Activated naive CD4-positive, alpha-beta T cell treated with anti-CD3 and anti-CD28 coated beads, Interleukin-2, amount 10 ng/mL, durations not matched to agents 5 hours and 36 hours (primary cell): Measurements from ENCODE around the gene ARFGAP3. TPM values are rescaled to one million over a fixed set of nuclear protein-coding genes. Genes with fewer than 3 reads are reported as not detected.

Experiments used
- total RNA-seq, 2 experiments: library from RNA; stranded (reverse); gene quantifications; one replicate each; pipeline ENCODE4 v1.2.3, GENCODE V29; 2021

Gene ARFGAP3
- total RNA-seq: 10 to 100 TPM; 42.1 to 42.4 TPM

GRCh38 chr22:42856865-42857704 lies at the start of gene ARFGAP3:
Gene ARFGAP3 (minus strand): TSS chr22:42857273. CDS start chr22:42857182, 91 bp downstream.

Other genes starting within 250 kb of the ARFGAP3 start
- 10 to 100 TPM; 73.8 to 74.5 TPM for gene POLDIP3, start 242.4 kb downstream of the ARFGAP3 start, total RNA-seq
- under 1 TPM; 0.71 to 0.79 TPM for gene ATP5MGL, start 216.7 kb downstream of the ARFGAP3 start, total RNA-seq
- 10 to 100 TPM; 57.4 to 58.9 TPM for gene CYB5R3, start 207.9 kb downstream of the ARFGAP3 start, total RNA-seq
- under 1 TPM in 1 of 2 experiments, not detected in 1; 0.10 TPM for gene A4GALT, start 136.4 kb downstream of the ARFGAP3 start, total RNA-seq
- gene PACSIN2, start 157.9 kb upstream of the ARFGAP3 start, total RNA-seq: 10 to 100 TPM; 32.4 to 37.9 TPM
- gene TTLL1, start 232.1 kb upstream of the ARFGAP3 start, total RNA-seq: 1 to 10 TPM; 6.0 to 7.6 TPM